GM19035 (cell line): ENCODE data around the gene SCN10A.
A peak's percentile ranks its signal among the peaks of the same experiment; 100 is the strongest.

Source experiments
- ATAC-seq: cut with Tn5 transposase; IDR thresholded peaks from one replicate; pipeline ENCODE4 v1.9.1; 2021; ENCODE audit not compliant: unreplicated experiment

The SCN10A gene

GRCh38 chr3:38655708-38656300 is 160.2 kb downstream of the SCN10A start:
- ATAC-seq: no peak

- ATAC-seq: no peak
Measured at GRCh38 chr3:38653685-38654537, 162.1 kb downstream of the SCN10A start.

DNA sequence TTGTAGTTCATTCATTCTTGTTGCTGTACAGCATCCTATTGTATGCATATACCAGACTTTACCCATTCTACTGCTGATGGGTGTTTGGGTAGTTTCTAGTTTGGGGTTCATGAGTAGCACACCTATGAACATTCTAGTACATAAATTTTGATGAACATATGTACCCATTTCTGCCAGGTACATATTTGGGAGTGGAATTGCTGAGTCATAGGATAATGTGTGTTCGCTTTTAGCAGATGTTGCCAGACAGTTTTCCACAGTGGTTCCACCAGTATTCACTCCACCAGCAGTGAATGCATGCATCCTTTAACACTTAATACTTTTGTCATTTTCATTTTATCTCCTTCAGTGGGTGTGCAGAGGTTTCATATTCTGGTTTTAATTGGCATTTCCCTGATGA is 163.1 kb downstream of the SCN10A start:
- ATAC-seq: no peak

GRCh38 chr3:38651153-38651789 is 164.7 kb downstream of the SCN10A start:
- ATAC-seq: peak; percentile 57

DNA sequence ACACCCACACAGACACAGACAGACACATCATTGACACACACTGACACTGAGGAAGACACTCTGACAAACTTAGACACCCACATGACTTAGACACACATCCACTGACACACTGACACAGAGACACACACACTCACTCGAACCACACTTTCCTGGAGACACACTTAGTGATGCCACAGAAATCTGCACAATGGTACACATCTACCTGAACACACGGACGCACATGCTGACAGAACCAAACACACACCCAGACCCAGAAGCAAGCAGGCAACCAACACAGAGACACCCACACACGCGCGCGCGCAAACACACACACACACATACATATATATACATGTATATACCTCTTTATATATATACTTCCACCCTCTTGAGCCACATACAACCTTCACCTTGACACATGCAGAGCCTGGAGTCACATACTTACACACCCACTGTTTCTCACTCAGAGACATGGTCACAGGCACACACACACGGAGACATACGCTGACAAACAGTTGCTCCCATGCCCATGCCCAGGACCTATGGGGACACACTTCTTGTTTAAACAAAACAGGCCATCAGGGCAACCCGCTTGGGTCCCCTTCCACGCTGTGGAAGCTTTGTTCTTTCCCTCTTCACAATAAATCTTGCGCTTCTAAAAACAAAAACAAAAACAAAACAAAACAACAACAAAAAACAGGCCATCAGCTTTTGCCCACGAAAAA is 165.6 kb downstream of the SCN10A start:
- ATAC-seq: no peak

DNA sequence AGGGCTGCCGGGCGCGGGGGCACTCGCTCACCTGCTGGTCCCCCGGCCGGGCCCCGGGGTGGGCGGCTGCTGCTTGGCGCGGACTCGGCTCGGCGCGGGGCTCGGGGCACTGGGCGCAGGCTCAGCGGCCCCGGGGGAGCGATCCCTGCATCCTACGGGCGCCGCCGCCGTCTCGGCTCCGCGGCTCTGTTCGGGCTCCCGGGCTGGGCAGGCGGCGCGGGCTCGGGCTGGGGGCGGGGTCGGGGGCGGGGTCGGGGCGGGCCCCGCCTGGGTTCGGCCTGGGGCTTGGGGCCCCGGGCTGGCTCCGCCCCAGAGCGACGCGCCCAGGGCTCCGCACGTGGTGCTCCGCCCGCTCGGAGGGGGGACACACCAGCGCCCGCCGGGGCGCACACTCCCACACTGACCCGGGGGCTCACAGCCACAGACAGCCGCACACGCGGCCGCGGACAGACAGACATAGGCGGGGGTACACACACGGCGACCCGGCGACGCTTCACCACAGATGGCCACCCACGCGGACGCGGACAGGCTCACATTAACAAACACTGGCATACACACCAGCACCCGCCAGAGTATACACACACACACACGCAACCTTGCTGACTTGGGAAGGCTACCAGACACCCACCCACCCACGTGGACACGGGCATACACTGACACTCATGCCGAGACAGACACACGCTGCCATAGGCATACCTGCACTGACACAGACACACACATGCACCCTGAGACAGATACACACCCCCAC is 166.3 kb downstream of the SCN10A start, which contains the start of gene SCN5A:
Gene SCN5A (minus strand): TSS at position 188 of the 748 bp plus-strand sequence. CDS start 16,380 bp downstream, outside the sequence.
- peak; percentile 67 for ATAC-seq

DNA sequence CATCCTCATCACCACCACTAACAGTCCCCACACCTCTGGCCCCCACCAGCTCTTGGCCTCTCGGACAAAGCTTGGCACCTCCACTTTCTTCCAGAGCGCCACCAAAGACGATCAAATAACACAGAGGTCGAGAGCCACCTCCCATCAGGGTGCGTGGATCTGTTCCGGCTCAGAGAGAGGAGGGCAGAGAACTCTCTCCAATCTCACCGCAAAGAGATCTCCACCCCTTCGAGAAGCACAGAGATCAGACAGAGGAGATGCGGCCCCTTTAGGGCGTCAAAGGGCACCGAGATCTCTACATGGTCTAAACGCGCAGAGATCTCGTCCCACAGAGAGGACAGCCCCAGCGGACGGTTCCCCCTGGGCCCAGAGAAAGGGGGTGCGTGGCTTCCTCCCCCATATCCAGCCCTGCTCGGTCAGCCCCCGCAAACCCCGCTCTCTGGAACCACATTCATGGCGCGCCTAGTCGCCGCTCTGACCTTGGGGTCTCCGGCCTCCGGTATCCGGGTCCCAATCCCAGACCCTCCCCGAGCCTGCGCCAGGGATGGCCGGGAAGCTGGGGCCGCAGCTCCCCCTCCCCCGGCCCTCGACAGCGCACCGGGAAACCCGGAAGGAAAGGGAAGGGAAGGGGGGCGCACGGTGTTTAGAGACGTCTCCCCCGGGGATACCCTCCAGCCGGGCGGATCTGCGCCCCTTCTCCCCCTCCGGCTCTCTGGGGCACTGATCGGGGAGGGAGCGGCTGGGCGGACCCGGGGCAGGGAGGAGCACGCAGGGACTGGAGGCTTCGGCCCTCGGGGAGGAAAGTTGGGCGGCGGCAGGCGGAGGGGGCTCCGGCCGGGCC is 167.1 kb downstream of the SCN10A start:
- peak; percentile 17 for ATAC-seq

DNA sequence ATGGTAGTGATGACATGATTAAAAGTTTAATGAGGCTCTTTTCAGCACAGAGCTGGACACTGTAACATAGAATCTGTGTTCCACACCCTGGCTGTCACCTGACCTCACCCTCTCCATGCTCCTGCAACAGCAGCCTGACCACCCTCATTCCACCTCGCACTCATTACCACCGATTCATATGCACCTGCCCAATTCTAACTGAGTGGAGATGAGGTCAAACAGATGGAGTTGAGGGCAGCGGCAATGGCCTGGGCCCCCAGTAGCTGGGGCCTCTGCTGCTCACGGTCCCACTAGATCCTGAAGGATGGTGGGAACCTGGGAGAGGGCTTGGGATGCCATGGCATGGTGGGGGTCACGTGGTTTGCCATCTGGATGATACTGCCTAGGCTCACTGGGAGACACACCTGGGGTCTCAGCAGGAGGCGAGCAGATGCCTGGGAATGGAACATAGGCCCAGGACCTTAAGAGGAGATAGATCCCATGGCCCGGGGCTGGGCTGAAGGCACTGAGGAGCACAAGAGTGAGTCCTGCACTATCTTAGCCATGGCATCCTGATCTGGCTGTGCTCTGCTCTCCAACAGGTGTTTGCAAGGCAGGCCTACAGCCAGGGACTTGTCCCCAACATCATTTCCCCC is 167.9 kb downstream of the SCN10A start:
- ATAC-seq: no peak

DNA sequence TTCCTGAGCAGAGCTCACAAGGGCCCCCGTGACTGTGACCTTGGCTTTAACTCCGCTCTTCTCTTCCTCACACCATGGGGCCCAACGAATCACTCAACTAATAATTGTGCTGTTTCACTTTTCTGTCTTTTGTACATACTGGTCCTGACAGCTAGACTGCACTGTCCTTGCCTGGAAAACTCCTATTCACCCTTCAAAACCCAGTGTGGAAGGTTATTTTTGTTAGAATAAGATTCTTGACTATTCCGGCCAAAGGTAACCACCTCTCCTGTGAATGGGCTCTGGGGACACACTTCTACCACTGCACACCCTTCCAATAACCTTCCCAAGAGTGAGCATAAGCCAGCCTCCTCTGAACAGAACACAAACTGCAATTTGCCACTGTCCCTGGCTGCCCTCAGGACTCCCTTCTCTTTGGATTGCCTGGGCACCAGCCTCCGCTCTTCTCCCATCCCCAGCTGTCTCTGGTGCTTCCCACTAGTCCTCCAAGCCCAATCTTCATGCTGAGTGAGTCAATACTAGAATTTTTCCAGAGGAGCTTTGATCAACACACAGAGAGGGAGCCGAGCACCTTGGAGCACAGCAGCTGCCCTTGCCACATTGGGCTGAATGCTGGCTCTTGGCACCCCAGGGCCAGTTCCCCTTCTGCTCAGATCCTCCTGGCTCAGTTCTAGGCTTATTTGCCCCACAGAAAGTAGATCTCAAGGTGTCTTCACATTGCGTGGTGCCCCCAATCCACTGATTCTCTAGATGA is 168.6 kb downstream of the SCN10A start:
- no peak for ATAC-seq
